Activated CD8-positive, alpha-beta memory T cell treated with anti-CD3 and anti-CD28 coated beads, Interleukin-2, amount 50 U/mL, for 1 hour (primary cell): ENCODE measurements around the gene OPCML.

Source experiments
- DNase-seq: peaks from one replicate; pipeline ENCODE4 v3.0.0-alpha.2; 2020; ENCODE audit errors: extremely low read depth

The OPCML gene

GRCh38 chr11:132743601-132744000, 788.7 kb downstream of the OPCML start:
- no peak for DNase-seq

DNA sequence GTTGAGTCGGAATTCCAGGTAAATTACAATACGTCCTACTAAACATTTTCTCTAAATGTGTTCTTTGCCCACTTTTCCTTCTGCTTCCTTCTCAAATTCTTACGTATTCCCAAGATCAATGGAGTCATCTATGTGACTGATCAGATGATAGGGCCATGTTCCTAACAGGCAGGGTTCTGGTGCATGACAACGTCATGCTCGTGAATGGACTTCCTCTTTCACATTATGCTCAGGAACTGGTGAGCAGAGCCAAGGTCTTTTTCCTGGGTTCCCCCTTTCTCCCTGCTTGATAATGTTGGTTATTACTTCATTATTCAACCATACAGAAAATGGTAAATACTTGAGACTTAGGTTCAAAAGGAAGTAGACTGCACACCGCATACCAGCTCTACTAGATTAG, 789.4 kb downstream of the OPCML start:
- no peak for DNase-seq

DNA sequence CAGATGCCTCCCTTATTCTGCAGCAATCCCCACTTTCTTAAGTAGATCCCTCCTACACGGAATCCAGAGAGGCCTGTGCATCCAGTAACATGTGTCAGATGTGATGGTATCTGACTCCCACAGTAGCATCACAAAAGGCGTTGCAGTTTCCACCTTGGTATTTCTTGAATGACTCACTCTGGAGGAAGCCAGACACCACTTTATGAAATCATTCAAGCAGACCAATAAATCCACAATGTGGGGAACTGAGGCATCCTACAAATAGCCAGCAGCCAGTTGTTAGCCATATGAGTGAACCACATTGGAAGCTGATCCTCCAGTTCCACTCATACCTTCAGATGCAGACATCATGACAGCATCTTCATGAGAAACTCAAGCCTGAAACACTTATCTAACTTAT, 798.1 kb downstream of the OPCML start:
- DNase-seq: no peak

DNA sequence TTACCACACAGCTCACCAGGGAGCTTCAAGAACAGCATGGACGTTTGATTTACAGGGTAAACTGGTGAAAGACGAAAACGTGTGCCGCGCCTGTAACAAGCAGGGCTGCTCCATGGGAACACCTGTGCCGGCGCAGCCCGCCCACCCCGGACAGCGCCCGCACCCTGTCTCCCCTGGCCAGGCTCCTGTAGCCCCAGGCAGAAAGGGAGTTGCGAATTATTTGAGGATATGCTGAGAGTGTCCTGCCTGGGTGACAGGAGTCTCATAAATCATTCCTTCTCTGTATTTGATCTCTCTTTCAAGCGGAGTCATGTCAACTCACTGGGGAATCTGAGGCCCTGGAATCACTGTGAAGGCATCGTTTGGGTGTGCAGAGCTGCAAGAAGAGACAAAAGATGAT, 804.3 kb downstream of the OPCML start:
- no peak for DNase-seq

DNA sequence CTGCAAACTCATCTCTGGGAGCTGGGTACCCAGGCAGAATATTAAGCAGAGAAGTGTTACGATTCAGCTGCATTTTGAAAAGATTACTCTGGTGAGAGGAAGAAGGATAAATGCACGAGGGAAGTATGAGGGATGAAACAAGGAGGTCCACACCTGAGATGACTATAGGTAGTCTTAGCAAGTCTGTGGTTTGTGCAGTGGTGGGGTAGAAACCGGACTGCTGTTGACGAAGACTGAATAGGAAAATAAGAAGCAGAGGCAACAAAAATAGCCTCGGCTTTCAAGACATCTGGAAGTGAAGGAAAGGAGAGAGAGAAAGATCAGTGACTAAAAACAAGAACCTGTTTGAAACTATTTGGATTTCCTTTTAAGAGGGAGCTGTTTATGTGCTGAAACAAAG, 810.8 kb downstream of the OPCML start:
- no peak for DNase-seq

DNA sequence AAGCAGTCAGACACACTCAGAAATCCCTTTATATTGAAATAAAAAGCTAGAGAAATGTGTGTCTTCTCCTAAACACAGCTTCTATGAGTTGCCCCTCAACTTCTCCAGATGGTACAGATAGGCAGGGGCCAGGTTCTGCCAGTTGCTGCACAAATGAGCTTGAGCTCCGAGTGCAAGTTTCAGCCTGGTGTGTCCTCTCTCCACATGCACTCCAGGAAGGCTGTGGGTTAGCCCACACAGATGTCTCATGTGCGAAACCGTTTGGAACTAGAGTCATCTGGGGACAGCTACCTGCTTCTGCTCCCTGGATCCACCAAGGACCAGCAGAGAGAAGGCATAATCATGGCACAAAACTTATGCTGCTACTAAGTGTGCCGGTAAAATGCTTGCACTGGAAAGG, 812.6 kb downstream of the OPCML start:
- no peak for DNase-seq

- peak; percentile 7 for DNase-seq
Observed at GRCh38 chr11:132718711-132719671, 813.3 kb downstream of the OPCML start.

DNA sequence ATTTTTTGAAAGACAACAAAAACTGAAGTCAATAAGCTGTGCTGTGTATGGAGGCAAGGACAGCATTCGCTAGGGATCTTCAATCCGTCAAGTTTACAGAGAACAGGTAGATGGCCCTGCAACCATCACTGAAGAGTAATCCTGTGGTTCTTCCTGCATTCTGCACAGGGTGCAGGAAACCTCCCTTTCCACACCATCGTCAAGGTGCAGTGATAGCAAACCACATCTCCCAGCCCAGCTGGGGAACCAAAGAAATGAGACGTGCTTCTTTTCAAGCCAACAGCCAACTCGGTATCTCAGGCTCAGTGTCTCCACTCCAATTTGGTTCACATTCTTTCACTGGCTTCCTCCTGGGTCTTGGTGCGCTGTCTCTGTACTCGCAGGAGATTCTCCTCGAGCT, 814.5 kb downstream of the OPCML start:
- DNase-seq: no peak

GRCh38 chr11:132716037-132716436, 816.3 kb downstream of the OPCML start:
- DNase-seq: no peak

DNA sequence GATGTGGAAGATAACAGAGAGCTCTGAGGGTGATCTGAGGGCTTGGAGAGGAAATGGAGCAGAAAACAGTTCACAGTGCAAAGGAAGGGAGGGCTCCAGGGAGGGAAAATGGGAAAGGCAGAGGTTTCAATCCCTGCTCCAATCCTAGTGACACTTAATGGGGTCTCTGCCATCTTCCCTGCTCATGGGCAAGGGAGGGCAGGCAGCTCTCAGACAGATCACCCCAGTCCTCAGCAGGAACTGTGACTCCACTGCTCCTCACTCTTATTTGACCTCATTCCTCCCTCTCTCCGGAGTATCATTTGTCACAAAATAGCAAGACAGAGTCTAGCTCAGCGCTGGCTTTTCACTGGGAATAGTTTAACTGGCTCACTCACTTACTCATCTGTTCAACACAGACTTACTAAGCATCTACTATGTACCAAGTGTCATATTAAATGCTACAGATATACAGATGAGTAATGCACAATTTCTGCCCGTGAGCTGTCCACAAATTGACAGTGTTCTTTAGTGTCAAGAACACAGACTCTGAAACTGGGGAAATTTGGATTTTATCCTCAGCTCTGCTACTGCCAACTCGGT, 817.4 kb downstream of the OPCML start:
- DNase-seq: no peak

- DNase-seq: no peak
Observed at GRCh38 chr11:132712466-132712865, 819.8 kb downstream of the OPCML start.

GRCh38 chr11:132704781-132705375, 827.4 kb downstream of the OPCML start:
- DNase-seq: no peak

DNA sequence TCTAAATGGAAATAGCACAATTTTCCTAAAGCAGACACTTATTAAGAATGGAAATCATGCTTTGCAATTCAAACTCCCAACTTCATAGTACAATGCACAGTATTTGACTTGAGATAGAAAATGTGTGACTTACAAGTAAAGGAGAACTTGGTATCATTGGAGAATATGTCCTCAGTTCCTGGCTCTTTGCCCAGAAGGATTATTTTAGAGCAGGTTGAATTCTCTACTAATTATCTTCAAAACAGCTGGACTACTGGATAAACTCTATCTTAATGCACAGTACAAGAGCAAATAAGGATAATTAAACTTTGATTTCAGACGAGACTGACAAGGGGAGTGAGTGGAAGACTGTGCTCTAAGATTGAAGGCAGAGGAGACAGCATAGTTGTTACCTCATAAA, 839.4 kb downstream of the OPCML start:
- DNase-seq: no peak

- no peak for DNase-seq
Observed at GRCh38 chr11:132691848-132692550, 840.3 kb downstream of the OPCML start.

- no peak for DNase-seq
Observed at GRCh38 chr11:132686886-132687285, 845.4 kb downstream of the OPCML start.

DNA sequence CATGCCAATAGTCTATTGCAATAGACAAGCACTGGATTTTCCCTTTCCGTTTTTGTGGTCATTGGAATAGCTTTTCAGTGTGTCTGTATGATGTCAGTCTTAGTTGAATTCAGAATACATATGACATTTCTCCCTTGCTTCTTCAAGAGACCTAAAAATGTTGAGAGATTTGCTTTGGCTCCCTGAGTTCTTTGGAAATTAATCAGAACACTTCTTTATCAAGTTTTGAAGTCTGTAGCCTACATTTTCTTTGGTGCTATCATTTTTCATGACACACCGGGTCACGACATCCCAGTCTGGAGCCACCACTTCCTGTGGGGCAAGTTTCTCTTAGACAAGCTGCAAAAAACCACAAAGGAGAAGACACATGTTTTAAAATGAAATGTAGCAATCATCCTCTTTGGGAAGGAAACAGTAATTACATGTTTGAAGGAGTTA, 847.1 kb downstream of the OPCML start:
- DNase-seq: no peak

- DNase-seq: no peak
Observed at GRCh38 chr11:132683602-132684001, 848.7 kb downstream of the OPCML start.

DNA sequence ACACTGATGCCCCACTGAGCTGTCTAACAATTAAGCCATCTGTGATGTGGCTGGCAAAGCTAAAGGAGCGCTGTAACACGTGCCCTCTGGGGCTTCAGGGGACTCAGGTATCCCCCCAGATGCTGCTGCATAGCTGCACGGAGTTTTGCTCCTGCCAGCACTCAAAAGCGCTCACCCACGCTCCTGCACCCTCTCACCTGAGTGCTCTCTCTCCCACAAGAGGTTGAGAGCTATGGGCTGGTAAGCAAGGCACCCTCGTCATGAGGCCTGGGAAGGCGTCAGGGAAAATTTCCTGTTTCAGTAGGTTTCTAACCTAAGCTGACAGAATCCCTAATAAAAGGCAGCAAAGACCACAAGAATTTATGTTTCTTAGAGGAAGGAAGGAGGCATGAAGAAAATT, 850.3 kb downstream of the OPCML start:
- DNase-seq: no peak

GRCh38 chr11:132680584-132680983, 851.7 kb downstream of the OPCML start:
- DNase-seq: no peak

DNA sequence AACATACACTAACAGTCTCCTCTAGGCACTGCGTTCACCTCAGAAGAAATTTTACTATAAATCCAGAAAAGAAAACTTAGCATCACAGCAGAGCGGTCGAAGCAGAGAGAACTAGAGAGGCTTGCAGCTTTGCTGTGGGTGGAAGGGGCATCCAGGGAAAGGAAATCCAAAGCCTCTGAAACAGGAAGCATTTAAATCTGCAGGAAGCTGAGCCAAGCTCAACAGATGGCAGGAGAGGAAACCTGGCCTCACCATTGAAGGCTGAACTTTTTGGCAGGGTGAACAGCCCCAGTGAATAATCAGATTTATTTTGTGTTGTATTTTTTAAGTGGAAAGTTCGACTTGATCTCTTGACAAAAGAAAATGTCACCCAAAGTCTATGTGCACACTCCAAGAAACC, 858.1 kb downstream of the OPCML start:
- DNase-seq: no peak

DNA sequence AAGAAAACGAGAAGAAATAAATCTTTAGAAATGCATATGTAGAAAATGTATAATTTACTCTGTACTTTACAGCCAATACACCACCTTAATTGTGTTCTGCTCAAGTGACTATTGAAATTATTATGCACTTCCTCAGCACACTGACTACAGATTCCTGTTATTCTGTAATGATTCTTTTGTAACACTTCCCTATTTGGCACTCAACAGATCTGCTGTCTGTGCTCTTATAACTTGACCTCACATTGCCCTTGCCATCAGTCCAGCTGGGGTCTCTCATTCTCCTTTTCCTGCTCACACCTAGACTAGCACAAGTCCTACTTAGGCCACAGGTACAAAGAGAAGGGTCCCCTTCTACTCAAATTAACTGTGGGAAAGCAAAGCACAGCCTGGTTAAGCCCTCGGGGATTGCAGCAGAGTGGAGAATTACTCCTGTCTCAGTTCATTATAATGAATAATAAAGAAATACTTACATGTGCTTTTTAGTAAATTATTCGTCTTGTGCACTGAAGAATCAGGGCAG, 860.4 kb downstream of the OPCML start:
- DNase-seq: no peak
